H9 (cell line): ENCODE data around the gene TOGARAM1. TPM values are rescaled to one million over a fixed set of nuclear protein-coding genes. Genes with fewer than 3 reads are reported as not detected.

Experiments
- DNase-seq: peaks from one replicate; pipeline ENCODE4 v3.0.0-alpha.2; 2017
- H2AFZ ChIP-seq: one replicate; pipeline ENCODE4 v1.6.1; 2013; ENCODE audit warnings: mild to moderate bottlenecking, low read length, control low read depth, moderate library complexity
- H2AK5ac ChIP-seq: 2 replicates; pipeline ENCODE4 v1.6.1; 2013; ENCODE audit warnings: low read length, control low read depth, mixed read lengths; ENCODE audit not compliant: insufficient read length
- H2BK120ac ChIP-seq: one replicate; pipeline ENCODE4 v1.6.1; 2013; ENCODE audit warnings: low read depth, mild to moderate bottlenecking, low read length, control low read depth, inconsistent platforms; ENCODE audit not compliant: poor library complexity, severe bottlenecking
- H2BK12ac ChIP-seq: 2 replicates; pipeline ENCODE4 v1.6.1; 2013; ENCODE audit warnings: low read length, control low read depth, mixed read lengths, low read depth; ENCODE audit not compliant: insufficient read length
- H2BK15ac ChIP-seq: 2 replicates; pipeline ENCODE4 v1.6.1; 2013; ENCODE audit warnings: low read depth, low read length, control low read depth
- H2BK20ac ChIP-seq: one replicate; pipeline ENCODE4 v1.6.1; 2013; ENCODE audit warnings: low read depth, mild to moderate bottlenecking, low read length, control low read depth, inconsistent platforms; ENCODE audit not compliant: poor library complexity, severe bottlenecking
- H2BK5ac ChIP-seq: 2 replicates; pipeline ENCODE4 v1.6.1; 2013; ENCODE audit warnings: low read length, control low read depth, mixed read lengths; ENCODE audit not compliant: insufficient read length
- H3K14ac ChIP-seq: 2 replicates; pipeline ENCODE4 v1.6.1; 2013; ENCODE audit warnings: low read length, control low read depth; ENCODE audit not compliant: insufficient read depth
- H3K18ac ChIP-seq: 2 replicates; pipeline ENCODE4 v1.6.1; 2013; ENCODE audit warnings: low read depth, mild to moderate bottlenecking, mixed read lengths, low read length, control low read depth; ENCODE audit not compliant: insufficient read length
- H3K23ac ChIP-seq: 2 replicates; pipeline ENCODE4 v1.6.1; 2013; ENCODE audit warnings: low read length, control low read depth, mixed read lengths, low read depth; ENCODE audit not compliant: insufficient read length
- H3K23me2 ChIP-seq: 2 replicates; pipeline ENCODE4 v1.6.1; 2013; ENCODE audit warnings: low read depth, mild to moderate bottlenecking, mixed read lengths, low read length, control low read depth; ENCODE audit not compliant: insufficient read length, poor library complexity, severe bottlenecking
- H3K27ac ChIP-seq: 2 replicates; pipeline ENCODE4 v1.5.1; 2013; ENCODE audit warnings: low read length, control low read depth, mixed read lengths, low read depth; ENCODE audit not compliant: insufficient read length
- H3K27me3 ChIP-seq: 2 replicates; pipeline ENCODE4 v1.6.1; 2013; ENCODE audit warnings: low read length, control low read depth, inconsistent platforms; ENCODE audit not compliant: insufficient read depth
- H3K4ac ChIP-seq: 2 replicates; pipeline ENCODE4 v1.6.1; 2013; ENCODE audit warnings: low read depth, mild to moderate bottlenecking, control low read depth, inconsistent platforms, low read length, moderate library complexity
- H3K4me1 ChIP-seq: 2 replicates; pipeline ENCODE4 v1.6.1; 2013; ENCODE audit warnings: low read length, control low read depth, inconsistent platforms; ENCODE audit not compliant: insufficient read depth
- H3K4me2 ChIP-seq: 2 replicates; pipeline ENCODE4 v1.6.1; 2013; ENCODE audit warnings: low read length, control low read depth, mixed read lengths; ENCODE audit not compliant: insufficient read length, insufficient read depth
- H3K56ac ChIP-seq: 2 replicates; pipeline ENCODE4 v1.6.1; 2013; ENCODE audit warnings: low read depth, mild to moderate bottlenecking, mixed read lengths, low read length, control low read depth; ENCODE audit not compliant: insufficient read length
- H3K79me1 ChIP-seq: 2 replicates; pipeline ENCODE4 v1.6.1; 2013; ENCODE audit warnings: low read depth, mild to moderate bottlenecking, moderate library complexity, low read length, control low read depth, inconsistent platforms; ENCODE audit not compliant: insufficient read depth, poor library complexity, severe bottlenecking
- H3K79me2 ChIP-seq: 2 replicates; pipeline ENCODE4 v1.6.1; 2013; ENCODE audit warnings: low read length, control low read depth, inconsistent platforms; ENCODE audit not compliant: insufficient read depth
- H3K9ac ChIP-seq: 2 replicates; pipeline ENCODE4 v1.6.1; 2013; ENCODE audit warnings: low read length, control low read depth, mixed read lengths; ENCODE audit not compliant: insufficient read length; ENCODE audit errors: extremely low read depth
- H3K9me3 ChIP-seq: one replicate; pipeline ENCODE4 v1.6.1; 2013; ENCODE audit warnings: low read depth, low read length, inconsistent platforms; ENCODE audit not compliant: control insufficient read depth
- H3T11ph ChIP-seq: one replicate; pipeline ENCODE4 v1.6.1; 2013; ENCODE audit warnings: mild to moderate bottlenecking, low read length, control low read depth, inconsistent platforms
- H4K20me1 ChIP-seq: one replicate; pipeline ENCODE4 v1.6.1; 2013; ENCODE audit not compliant: control insufficient read depth, insufficient read length, insufficient read depth
- H4K5ac ChIP-seq: 2 replicates; pipeline ENCODE4 v1.6.1; 2013; ENCODE audit warnings: low read depth, mild to moderate bottlenecking, mixed read lengths, low read length, control low read depth; ENCODE audit not compliant: insufficient read length
- H4K8ac ChIP-seq: replicated peaks from 2 replicates; pipeline ENCODE4 v1.6.1; 2013; ENCODE audit warnings: low read length, control low read depth, mixed read lengths, low read depth; ENCODE audit not compliant: insufficient read length
- H4K91ac ChIP-seq: 2 replicates; pipeline ENCODE4 v1.6.1; 2013; ENCODE audit warnings: low read depth, mild to moderate bottlenecking, moderate library complexity, mixed read lengths, low read length, control low read depth; ENCODE audit not compliant: insufficient read length
- H3K27ac Mint-ChIP-seq, 3 experiments: 2 replicates in 2 of 3; 3 replicates in 1 of 3; pipeline ENCODE4 v1.8.0; 2020 to 2021; ENCODE audit warnings: mixed read lengths in 3 of 3, mild to moderate bottlenecking in 1 of 3, moderate library complexity in 1 of 3
- H3K27me3 Mint-ChIP-seq: 2 replicates; pipeline ENCODE4 v1.8.0; 2021; ENCODE audit warnings: low read depth, mild to moderate bottlenecking, moderate library complexity, mixed read lengths
- H3K36me3 Mint-ChIP-seq, 3 experiments: 2 replicates in 2 of 3; 3 replicates in 1 of 3; pipeline ENCODE4 v1.8.0; 2020 to 2021; ENCODE audit warnings: low read depth in 3 of 3, mixed read lengths in 3 of 3; ENCODE audit not compliant: insufficient read depth in 1 of 3
- H3K4me1 Mint-ChIP-seq, 2 experiments: 2 replicates each; pipeline ENCODE4 v1.8.0; 2020; ENCODE audit warnings: mixed read lengths in 2 of 2
- H3K4me3 Mint-ChIP-seq, 2 experiments: 2 replicates in 1 of 2; 3 replicates in 1 of 2; pipeline ENCODE4 v1.8.0; 2020 to 2021; ENCODE audit warnings: mild to moderate bottlenecking in 2 of 2, mixed read lengths in 2 of 2, moderate library complexity in 1 of 2
- H3K9me3 Mint-ChIP-seq, 2 experiments: 2 replicates in 1 of 2; 3 replicates in 1 of 2; pipeline ENCODE4 v1.8.0; 2020; ENCODE audit warnings: mild to moderate bottlenecking in 2 of 2, mixed read lengths in 2 of 2, moderate library complexity in 1 of 2
- total RNA-seq: library from RNA; stranded (reverse); gene quantifications from 2 replicates; pipeline ENCODE4 v1.2.1, GENCODE V29; 2021
- TF ChIP-seq, protein P1 (sequence below): fragments of 200-600 bp; sonication (generic); conservative IDR thresholded peaks from 3 replicates; pipeline ENCODE4 v1.8.0; 2021; ENCODE audit warnings: antibody characterized with exemption, mild to moderate bottlenecking

TOGARAM1 gene
- total RNA-seq, 1 experiment from 2014 or later, result 11.4 TPM

DNA sequence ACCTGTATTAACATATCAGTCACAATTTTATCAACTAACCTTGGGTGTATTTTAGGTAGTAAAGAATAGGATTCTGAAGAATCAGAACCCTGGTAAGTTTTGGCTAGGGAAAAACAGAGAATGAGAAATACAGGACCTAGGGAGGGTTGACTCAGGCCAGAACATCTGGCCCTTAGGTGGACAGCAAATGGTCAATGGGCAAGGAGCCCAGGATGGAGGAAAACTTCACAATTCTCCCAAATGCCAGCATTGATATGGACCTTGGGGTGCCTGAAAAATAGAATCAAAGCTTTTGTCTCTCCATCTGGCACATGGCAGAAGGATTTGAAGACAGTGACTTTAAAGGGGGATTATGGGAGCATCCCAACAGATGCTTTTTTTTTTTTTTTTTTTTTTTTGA lies 89.2 kb downstream of the TOGARAM1 start:
- H3K4me1 Mint-ChIP-seq, result no peaks in the 10 kb centered on the region
- peaks cover 0 to 3% of the 10 kb centered on the region in 2 experiments; a peak in 1 of 5 replicates for H3K9me3 Mint-ChIP-seq
- H4K8ac ChIP-seq, result no peak overlapping the region
- H3K79me2 ChIP-seq, result no peaks in the 10 kb centered on the region
- H4K5ac ChIP-seq, result no peak overlapping the region
- H3K27ac ChIP-seq, result no peak overlapping the region
- H3K9ac ChIP-seq, result no peak overlapping the region
- no peak overlapping the region for H3K56ac ChIP-seq
- no peaks in the 10 kb centered on the region for H3K27me3 ChIP-seq
- H3T11ph ChIP-seq, result no peak overlapping the region
- H3K18ac ChIP-seq, result no peak overlapping the region
- H2BK15ac ChIP-seq, result no peak overlapping the region
- no peak overlapping the region for H3K23ac ChIP-seq
- no peak overlapping the region for H3K4me3 Mint-ChIP-seq
- no peak overlapping the region for H2BK120ac ChIP-seq
- peaks cover 8 to 36% (median 15%) of the 10 kb centered on the region in 3 experiments; a peak in 6 of 7 replicates for H3K36me3 Mint-ChIP-seq
- H3K27me3 Mint-ChIP-seq, result no peaks in the 10 kb centered on the region
- no peak overlapping the region for H2BK20ac ChIP-seq
- no peak overlapping the region for H4K91ac ChIP-seq
- no peak overlapping the region for H2BK12ac ChIP-seq
- H3K4ac ChIP-seq, result no peak overlapping the region
- H3K23me2 ChIP-seq, result no peaks in the 10 kb centered on the region
- DNase-seq, result no peak
- H3K14ac ChIP-seq, result no peak overlapping the region
- H4K20me1 ChIP-seq, result no peaks in the 10 kb centered on the region
- TF ChIP-seq, protein P1, sequence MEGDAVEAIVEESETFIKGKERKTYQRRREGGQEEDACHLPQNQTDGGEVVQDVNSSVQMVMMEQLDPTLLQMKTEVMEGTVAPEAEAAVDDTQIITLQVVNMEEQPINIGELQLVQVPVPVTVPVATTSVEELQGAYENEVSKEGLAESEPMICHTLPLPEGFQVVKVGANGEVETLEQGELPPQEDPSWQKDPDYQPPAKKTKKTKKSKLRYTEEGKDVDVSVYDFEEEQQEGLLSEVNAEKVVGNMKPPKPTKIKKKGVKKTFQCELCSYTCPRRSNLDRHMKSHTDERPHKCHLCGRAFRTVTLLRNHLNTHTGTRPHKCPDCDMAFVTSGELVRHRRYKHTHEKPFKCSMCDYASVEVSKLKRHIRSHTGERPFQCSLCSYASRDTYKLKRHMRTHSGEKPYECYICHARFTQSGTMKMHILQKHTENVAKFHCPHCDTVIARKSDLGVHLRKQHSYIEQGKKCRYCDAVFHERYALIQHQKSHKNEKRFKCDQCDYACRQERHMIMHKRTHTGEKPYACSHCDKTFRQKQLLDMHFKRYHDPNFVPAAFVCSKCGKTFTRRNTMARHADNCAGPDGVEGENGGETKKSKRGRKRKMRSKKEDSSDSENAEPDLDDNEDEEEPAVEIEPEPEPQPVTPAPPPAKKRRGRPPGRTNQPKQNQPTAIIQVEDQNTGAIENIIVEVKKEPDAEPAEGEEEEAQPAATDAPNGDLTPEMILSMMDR, result no peak
- H3K4me1 ChIP-seq, result no peaks in the 10 kb centered on the region
- no peaks in the 10 kb centered on the region for H3K9me3 ChIP-seq
- no peak overlapping the region for H3K27ac Mint-ChIP-seq
- H2AK5ac ChIP-seq, result no peak overlapping the region
- H2BK5ac ChIP-seq, result no peak overlapping the region
- no peak overlapping the region for H3K4me2 ChIP-seq
- no peaks in the 10 kb centered on the region for H3K79me1 ChIP-seq
- no peak overlapping the region for H2AFZ ChIP-seq
